Measurements from ENCODE around the gene AXIN1.

GRCh38 chr16:249431-249830 is 103.1 kb downstream of the AXIN1 start:
- TF ChIP-seq, protein P1, sequence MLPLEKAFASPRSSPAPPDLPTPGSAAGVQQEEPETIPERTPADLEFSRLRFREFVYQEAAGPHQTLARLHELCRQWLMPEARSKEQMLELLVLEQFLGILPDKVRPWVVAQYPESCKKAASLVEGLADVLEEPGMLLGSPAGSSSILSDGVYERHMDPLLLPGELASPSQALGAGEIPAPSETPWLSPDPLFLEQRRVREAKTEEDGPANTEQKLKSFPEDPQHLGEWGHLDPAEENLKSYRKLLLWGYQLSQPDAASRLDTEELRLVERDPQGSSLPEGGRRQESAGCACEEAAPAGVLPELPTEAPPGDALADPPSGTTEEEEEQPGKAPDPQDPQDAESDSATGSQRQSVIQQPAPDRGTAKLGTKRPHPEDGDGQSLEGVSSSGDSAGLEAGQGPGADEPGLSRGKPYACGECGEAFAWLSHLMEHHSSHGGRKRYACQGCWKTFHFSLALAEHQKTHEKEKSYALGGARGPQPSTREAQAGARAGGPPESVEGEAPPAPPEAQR (CRISPR knock-in tag; IDR thresholded peaks at IDR 0.05): no peak
- TF ChIP-seq NFYB (CRISPR knock-in tag; conservative IDR thresholded peaks at IDR 0.05; ENCODE audit: low read depth) (no peak), FOXP1 (CRISPR knock-in tag; IDR thresholded peaks at IDR 0.05; ENCODE audit: borderline replicate concordance) (no peak), ZBTB21 (CRISPR knock-in tag; IDR thresholded peaks at IDR 0.05; ENCODE audit: borderline replicate concordance) (no peak), CREM (CRISPR knock-in tag; IDR thresholded peaks at IDR 0.05) (no peak), TCF7 (CRISPR knock-in tag; IDR thresholded peaks at IDR 0.05; ENCODE audit: low read depth) (no peak), CTCF (IDR thresholded peaks at IDR 0.05) (no peak), ATF3 (CRISPR knock-in tag; conservative IDR thresholded peaks at IDR 0.05) (no peak)
- TF ChIP-seq, protein P2, sequence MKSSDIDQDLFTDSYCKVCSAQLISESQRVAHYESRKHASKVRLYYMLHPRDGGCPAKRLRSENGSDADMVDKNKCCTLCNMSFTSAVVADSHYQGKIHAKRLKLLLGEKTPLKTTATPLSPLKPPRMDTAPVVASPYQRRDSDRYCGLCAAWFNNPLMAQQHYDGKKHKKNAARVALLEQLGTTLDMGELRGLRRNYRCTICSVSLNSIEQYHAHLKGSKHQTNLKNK (CRISPR knock-in tag; IDR thresholded peaks at IDR 0.05): no peak
- TF ChIP-seq, protein P3, sequence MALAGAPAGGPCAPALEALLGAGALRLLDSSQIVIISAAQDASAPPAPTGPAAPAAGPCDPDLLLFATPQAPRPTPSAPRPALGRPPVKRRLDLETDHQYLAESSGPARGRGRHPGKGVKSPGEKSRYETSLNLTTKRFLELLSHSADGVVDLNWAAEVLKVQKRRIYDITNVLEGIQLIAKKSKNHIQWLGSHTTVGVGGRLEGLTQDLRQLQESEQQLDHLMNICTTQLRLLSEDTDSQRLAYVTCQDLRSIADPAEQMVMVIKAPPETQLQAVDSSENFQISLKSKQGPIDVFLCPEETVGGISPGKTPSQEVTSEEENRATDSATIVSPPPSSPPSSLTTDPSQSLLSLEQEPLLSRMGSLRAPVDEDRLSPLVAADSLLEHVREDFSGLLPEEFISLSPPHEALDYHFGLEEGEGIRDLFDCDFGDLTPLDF (CRISPR knock-in tag; IDR thresholded peaks at IDR 0.05): no peak

All from WTC11 (cell line).